NCI-H526 (cell line): ENCODE measurements around the gene TAGLN2.
A peak's percentile ranks its signal among the peaks of the same experiment; 100 is the strongest.

ENCODE experiments used
- DNase-seq, 2 experiments: peaks; one replicate each; lab custom pipeline; 2025; lab: John Stamatoyannopoulos, UW

Gene TAGLN2

GRCh38 chr1:159949123-159949522 lies 23.8 kb upstream of the TAGLN2 start:
- DNase-seq, result no peak

GRCh38 chr1:159947942-159948341 lies 22.6 kb upstream of the TAGLN2 start:
- no peak for DNase-seq

- no peak for DNase-seq
Measured at GRCh38 chr1:159946242-159947187, 21.2 kb upstream of the TAGLN2 start.

- peak; percentile 95 to 99 for DNase-seq
Measured at GRCh38 chr1:159945483-159946241, 20.4 kb upstream of the TAGLN2 start, which contains the start of gene IGSF9. Gene IGSF9 (minus strand): TSS chr1:159945613. CDS start chr1:159943454, 2,159 bp downstream.

- DNase-seq, result peak in 1 of 2 experiments; percentile 73
Measured at GRCh38 chr1:159944623-159945455, 19.5 kb upstream of the TAGLN2 start.

GRCh38 chr1:159943908-159944622 lies 18.8 kb upstream of the TAGLN2 start:
- DNase-seq, result no peak

GRCh38 chr1:159943278-159943640 lies 18.0 kb upstream of the TAGLN2 start:
- DNase-seq, result no peak

GRCh38 chr1:159942632-159943277 lies 17.4 kb upstream of the TAGLN2 start:
- no peak for DNase-seq

GRCh38 chr1:159941591-159942560 lies 16.6 kb upstream of the TAGLN2 start:
- DNase-seq, result no peak

- no peak for DNase-seq
Measured at GRCh38 chr1:159941141-159941540, 15.8 kb upstream of the TAGLN2 start.

GRCh38 chr1:159940006-159940620 lies 14.8 kb upstream of the TAGLN2 start:
- DNase-seq, result no peak

- DNase-seq, result no peak
Measured at GRCh38 chr1:159939678-159940002, 14.3 kb upstream of the TAGLN2 start.

GRCh38 chr1:159938905-159939677 lies 13.8 kb upstream of the TAGLN2 start:
- DNase-seq, result no peak

- DNase-seq, result peak in 1 of 2 experiments; percentile 27
Measured at GRCh38 chr1:159938211-159938852, 13.0 kb upstream of the TAGLN2 start.

- peak; percentile 45 to 77 for DNase-seq
Measured at GRCh38 chr1:159937054-159937750, 11.9 kb upstream of the TAGLN2 start.

GRCh38 chr1:159936273-159936904 lies 11.1 kb upstream of the TAGLN2 start:
- peak; percentile 61 to 91 for DNase-seq
